Measurements from ENCODE around the gene CXADR.

CXADR gene

DNA sequence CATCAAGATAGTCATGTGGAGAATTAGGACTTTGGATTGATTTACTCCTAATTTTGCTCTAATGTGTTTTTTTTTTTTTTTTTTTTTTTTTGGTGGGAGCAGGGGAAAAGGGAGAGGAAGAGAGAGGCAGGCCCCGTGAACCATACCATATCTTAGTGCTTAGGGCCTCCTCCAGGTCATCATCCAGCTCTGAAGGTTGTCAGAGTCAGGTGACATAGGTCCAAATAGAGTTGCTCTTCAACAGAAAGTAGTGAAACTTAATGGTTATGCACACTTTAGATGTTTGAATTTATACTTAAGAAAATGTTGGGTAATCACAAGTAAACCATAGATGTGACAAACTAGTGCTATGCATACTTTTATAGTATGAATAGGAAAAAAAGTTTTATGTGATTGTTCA is 32.2 kb downstream of the CXADR start:
- no peak for DNase-seq

DNA sequence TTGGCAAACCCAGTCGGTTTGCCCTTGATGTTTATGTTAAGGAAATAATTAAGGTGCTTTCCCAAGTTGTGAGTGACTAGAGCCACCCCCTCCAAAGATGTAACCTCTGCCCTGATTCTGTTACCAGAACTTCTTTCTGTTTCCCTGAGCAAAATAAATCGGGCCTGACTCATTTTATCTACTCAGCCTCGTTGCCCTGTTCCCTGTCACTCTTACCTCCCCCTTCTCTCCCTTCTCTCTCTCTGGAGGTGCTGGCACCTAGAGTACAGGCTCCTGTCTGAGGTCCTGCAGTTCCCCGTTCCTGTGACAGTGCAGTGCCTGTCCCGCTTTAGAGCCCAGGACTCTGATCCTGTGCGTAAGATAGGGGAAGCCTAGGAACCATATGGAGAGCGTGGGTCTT is 35.4 kb downstream of the CXADR start:
- no peak for DNase-seq

DNA sequence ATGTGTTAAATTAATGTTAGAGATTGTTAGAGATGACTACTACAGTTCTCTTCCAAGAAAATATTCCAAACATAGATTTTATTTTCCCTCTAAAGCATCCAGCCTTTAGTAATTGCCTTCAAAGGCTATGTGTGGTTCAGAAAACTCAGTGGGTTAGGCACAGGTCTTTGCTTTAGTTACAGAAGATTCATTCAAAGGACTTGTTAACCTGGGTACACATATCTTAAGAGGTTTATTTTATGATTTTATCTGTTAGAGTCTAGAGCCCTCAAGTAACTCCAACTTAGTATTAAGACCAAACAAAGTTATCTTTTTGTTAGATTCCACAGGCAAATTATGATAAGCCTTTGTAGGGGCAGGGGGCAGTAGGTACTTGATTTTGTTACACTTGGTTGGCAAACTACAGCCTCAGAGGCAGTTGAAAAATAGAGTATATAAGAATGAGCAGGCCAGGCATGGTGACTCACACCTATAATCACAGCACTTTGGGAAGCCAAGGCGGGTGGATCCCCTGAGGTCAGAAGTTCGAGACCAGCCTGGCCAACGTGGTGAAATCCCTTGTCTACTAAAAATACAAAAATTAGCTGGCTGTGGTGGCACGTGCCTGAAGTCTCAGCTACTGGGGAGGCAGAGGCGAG is 37.9 kb downstream of the CXADR start:
- DNase-seq, result no peak

DNA sequence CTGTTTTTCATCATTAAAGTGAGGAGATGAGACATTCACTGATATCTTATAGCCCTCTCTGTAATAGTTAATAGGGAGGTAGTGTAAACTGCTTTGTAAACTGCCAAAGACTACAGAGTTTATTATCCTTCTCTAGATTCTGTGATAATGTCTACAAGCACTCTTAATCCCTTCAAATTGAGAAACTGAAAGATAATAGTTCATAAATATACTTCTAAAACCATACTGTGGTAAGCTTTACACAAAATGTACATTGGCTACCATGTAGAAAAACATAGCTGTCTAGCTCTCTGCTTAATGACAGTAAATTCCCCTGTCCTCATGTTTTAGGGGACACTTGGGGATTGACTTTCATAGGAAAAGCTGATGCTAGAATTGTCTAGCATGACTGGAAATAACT is 39.6 kb downstream of the CXADR start:
- DNase-seq, result no peak

DNA sequence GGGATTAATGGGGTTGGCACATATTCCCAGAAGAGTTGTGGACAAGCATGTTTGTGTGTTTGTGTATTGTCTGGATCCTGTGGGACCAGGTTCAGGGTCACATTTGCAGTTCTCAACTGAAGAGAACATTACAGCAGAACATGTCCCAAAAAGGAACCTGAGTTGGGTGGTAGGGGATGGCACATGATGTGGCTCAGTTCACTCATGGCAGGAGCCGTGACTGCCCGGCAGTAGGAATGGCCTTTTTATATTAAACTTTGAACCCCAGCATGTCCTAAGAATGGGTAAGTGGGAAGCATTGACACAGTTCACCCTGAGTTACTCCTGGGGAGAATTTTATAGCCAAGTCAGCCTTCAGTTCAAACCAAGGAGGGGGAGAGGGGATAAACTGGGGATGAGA is 41.3 kb downstream of the CXADR start:
- DNase-seq, result no peak

DNA sequence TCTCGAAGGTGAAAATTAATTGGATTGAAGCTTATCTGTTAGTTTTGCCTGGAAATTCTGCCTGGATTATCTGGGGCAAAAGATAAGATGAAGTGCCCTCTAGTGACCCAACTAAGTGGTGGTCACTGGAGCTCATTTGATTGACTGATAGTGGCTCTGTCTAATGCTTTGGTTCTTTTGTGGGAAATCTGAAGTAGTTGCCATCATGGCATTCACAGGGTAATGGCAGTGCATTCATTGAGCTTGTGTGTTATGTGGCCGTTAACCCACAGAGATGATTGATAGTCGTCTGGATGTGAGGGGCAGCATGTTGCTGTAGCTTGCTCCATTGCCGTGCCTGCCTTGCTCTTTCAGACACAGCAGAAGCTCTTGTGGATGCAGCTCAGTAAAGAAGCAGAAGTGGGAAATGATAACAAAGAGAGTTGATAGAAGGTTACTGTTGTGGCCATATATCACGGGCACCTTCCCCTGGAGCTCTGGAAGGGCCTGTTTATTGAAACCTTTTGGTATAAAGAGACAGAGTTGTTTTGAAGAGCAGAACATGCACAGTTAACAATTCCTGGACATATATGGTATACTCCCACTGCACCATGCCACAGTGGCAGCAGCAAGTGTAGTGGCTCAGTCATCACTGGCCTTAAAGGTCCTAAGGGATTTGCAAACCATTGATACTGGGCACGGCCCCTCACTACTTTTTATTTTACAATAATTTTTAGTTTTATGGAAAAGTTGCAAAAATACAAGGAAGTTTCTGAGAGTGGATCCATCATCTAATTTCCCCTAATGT is 42.0 kb downstream of the CXADR start:
- no peak for DNase-seq

DNA sequence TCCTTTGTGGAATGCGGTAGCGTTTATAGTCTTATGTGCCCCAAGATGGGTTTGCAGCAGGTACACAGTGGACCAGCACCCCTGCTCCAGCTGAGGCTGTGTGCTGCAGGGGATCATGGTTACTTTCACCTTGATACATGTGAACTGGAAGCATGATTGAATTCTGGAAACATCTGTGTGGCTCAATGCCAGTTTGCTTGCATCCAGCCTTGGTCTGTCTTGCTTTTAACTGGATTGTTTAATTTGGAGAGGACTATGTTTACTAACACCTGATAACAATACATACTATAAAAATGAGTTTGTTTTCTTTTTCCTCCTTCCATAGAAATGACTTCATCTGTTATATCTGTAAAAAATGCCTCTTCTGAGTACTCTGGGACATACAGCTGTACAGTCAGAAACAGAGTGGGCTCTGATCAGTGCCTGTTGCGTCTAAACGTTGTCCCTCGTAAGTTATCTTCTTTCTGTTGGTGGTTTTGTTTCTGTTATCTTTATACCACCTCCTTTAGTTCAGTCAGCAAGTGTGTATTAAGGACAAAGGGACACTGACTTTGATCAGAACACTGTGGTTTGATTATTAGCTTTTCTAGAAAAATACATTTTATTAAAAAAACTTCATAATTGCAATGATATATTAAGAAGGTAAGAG is 47.7 kb downstream of the CXADR start:
- DNase-seq, result no peak

DNA sequence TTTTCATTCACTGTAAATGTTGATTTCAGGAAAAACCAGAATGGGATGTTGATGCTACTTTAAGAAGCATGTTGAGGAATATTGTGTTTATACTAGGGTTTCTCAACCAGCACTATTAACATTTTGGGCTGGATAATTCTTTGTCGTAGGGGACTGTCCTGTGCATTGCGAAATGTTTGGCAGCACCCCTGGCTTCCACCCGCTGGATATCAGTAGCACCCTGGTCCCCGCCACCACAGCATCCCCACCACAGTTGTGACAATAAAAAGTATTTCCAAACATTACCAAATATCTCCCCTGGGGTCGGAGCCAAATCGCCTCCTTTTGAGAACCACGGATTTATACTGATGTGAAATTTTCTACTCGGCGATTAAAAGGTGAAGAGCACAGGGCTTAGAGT is 57.9 kb downstream of the CXADR start:
- no peak for DNase-seq

DNA sequence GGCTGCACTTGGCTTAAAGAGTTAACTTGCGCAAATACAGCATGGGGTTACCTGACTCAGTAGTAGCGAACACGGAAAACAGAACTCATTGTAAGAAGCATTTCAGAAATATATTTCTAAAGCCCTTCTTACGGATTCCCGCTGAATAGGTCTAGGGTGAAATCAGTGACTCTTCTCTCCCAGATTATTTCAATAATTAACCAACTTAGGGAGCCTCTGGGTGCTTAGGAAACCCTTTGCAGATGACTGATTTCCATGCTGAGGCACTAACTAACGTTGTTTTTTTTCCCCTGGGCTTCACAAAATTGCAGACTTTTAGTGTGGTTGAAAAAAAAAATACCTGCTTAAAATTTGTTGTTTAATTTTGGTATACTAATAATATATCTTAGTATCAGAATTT is 59.6 kb downstream of the CXADR start:
- DNase-seq, result no peak

DNA sequence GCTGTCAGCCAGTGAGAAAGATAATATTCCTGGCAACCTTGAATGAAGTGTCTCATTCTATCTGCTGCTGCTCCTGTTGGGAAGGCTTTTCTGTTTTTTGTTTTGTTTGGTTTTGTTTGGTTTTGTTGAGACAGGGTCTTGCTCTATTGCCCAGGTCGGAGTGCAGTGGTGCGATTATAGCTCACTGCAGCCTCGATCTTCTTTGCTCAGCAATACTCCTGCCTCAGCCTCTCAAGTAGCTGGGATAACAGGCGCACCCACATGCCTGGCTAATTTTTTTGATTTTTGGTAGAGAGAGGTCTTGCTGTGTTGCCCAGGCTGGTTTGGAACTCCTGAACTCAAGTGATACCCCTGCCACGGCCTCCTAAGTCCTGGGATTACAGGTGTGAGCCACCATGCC is 62.2 kb downstream of the CXADR start:
- DNase-seq, result no peak

DNA sequence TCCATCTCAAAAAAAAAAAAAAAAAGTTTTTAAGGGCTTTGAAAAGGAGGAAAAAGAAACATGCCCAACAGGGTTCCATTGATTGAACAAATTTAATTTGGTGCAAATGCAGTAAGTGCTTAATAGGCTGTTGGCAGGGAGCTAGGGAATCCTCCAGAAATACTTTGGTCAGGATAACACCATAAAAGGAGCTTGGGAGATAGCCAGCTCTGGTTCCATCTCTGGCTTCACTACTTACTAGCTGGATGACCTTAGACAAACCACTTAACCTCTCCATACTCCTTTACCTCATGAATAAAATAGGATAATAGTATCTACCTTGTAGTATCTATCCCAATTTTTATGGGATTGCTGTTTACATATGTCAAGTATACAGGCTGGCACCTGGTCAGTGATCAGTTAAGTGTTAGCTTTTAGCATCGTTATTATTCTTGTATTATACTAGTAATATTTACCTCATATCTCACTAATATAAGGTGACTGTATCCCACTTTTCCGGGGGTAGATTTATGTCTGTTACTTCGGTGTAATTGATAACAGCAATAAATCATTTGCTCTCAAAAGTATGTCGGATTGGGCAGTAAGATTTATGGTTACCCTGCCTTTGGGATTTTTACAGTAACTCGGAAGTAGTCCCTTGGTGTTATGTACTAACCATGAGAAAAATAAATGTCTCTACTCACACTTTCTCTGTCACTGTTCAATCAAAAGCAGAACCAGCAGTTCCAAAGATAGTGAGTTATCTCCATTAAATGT is 63.4 kb downstream of the CXADR start:
- no peak for DNase-seq

DNA sequence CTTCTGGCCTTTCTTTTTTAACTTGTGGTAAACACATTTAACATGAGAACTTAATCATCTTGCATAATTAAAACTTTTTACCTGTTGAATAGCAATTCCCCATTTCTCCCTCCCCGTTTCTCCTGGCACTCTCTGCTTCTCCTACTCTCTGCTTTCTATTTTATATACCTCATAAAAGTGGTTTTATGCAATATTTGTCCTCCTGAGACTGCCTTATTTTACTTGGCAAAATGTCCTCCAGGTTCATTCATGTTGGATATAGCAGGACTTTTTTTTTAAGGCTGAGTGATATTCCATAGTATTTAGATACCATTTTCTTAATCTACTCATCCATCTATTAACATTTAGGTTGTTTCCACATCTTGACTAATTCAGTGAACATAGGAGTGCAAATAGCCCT is 64.9 kb downstream of the CXADR start:
- DNase-seq, result no peak

DNA sequence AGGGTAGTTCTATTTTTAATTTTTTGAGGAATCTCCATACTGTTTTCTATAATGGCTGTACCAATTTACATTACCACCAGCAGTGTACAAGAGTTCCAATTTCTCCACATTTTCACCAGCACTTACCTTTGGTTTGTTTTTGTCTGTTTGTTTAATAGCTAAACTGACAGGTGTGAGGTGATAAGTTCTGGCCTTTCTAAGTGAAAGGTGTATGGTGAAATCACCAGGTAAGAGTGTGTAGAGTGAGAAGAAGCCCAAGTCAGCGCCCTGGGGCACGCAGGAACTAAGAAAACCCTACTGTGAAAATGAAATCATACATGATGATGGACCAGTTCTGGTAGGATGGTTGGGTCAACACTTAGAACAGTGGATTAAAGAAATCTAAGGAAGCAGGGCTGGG is 65.3 kb downstream of the CXADR start:
- no peak for DNase-seq

DNA sequence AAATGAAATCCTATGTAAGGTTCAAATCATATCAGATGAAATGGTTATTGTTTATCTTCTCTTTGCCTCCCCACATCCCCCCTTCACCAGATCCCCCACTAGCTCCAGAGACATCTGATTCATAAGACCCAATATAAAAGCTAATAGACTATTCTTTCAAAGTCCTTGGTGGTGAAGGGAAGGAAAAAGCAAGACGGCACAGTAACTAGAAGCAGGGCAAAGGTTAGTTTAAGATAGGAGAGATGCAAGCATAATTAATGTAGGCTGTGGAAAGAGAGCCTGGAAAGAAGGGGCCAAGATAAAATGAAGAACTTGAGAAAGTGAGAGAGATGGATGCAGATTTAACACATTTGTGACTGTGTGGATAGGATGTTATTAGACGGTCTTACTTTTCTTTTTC is 66.0 kb downstream of the CXADR start:
- no peak for DNase-seq

DNA sequence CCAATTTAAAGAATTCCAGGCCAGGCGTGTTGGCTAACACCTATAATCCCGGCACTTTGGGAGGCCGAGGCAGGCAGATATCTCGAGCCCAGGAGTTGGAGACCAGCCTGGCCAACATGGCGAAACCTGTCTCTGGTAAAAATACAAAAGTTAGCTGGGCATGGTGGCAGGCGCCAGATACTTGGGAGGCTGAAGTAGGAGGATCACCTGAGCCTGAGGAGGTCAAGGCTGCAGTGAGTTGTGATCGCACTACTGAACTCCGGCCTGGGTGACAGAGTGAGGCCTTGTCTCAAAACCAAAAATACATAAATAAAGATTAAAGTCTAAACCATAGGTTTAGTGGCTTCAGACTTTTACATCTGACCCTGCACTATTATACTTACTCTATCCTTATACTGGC is 67.5 kb downstream of the CXADR start:
- no peak for DNase-seq

DNA sequence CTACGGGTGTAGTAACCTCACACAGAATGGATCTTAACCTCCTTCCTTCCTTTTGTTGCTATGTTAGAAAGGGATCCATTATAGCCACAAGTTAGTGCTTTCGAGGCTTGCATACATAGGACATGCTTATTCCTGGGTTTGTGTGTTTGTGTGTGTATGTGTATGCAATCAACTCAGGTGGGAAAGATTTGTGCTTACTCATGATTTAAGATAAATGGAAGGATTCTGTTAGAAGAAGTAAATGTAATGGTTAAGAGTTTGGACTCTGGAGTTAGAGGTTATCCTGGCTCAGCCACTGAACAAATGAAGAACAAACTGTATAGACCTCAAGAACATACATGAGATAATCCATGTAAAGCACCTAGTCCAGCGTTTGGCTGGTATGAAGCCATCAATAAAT is 71.1 kb downstream of the CXADR start:
- no peak for DNase-seq

DNA sequence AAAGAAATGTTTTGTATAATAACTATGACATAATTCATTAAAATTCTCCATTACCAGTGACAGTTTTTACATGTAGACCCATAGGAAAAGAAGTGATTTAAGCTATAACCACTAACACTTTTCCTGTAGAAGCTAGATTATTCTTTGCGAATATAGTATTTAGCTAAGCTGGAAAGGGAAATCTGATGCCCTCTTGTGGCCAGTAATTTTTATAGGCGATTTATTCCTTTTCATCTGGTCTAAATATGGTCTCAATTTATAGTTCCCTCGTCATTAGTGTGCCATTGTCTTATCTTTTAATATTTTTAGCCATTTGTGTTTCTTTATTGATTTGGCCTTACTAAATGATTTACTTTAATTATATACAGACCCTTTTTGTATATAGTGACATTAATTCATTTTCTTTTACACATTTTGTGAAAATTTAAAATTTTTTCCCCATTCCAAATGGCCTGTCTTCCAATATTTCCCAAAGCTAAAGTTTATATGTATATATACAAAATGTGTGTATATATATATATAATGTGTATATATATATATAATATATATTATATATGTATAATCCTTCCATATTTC is 73.1 kb downstream of the CXADR start:
- DNase-seq, result no peak

DNA sequence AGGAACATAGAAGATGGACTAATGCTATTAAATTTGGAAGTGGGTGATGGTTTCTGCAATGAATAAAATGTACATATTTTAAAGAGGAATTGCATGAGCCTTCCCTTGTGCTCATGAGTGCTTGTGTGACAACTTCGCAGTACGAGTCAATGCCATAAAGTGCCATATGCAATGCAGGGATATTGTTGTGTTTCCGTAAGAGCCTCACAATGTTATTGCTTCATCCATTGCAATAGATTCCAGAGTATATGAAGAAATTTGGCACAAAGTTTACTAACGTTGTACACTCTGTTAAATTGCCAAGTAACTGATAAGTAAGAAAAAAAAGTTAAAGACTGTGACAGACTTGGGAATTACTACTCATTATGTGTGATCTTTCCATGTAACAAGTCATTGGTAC is 77.6 kb downstream of the CXADR start:
- DNase-seq, result no peak

DNA sequence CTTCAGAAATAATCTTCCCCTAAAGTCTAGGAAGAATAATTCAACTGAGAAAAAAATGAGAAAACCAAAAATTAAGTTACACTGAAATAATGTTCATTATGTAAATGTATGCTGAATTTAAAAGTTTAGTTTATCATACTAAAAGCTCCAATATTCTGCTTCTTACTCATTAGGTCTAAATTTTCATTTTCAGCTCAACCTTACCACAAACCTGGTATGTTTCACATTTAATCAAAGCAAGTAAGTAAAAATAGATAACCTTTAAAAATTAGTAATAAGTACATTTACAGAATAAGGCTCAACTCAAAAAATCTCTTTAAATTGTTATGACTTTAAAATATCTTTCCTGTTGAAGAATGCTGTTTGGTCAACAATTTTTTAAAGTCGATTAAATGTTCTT is 84.8 kb downstream of the CXADR start:
- DNase-seq, result no peak

DNA sequence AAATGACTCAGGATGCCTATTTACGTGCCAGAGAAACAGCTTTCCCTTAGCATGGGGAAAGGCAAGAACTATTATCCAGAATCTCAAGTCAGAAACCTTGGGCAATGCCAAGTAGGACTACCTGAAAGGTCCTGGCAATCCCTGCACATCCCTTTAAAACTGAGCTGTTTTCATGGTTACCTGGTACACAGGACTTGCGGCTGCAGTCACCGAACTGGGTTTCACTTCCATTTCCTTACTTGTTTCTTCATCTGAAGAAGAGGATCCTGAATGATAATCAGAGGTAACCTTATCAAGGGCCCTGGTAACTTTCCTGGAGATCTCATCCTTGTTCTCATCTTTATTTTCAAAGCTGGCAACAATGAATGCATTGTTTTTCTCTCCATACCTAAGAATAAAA is 85.6 kb downstream of the CXADR start:
- DNase-seq, result no peak

DNA sequence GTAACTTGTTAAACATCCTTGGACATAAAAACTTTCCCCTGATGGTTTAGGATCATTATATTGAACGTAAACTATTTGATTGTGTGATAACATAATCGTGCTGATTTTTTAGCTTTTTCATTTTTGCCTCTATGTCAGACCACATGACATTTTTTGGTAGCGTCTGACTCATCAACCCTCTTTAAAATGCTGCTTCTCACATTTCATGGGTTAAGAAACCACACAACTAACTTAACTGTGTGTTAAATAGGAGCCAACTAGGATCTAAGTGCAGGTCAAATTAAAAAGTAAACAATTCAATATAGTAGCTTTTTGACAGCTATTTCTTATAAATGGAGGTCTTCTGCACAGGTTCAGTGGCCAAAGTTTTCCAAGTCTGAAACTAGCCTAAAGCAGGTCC is 90.0 kb downstream of the CXADR start:
- no peak for DNase-seq

DNA sequence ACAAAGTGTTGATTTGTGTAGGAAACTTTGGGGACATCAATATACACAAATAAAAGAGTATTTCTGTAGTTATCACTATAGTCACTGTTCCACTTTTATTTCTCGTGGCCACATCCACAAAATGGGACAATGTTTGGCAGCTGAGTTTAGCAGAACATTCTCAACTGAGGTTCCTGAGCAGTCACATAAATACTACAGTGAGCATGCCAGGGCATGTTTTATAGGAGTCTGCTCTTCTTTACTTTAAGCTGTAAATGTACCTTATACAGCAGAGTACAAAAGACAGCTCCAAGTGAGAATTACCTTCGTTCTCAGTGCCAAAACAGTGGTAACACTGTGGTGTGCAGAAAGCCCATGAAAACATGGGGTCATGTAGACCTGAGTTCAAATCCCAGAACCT is 94.8 kb downstream of the CXADR start:
- no peak for DNase-seq

DNA sequence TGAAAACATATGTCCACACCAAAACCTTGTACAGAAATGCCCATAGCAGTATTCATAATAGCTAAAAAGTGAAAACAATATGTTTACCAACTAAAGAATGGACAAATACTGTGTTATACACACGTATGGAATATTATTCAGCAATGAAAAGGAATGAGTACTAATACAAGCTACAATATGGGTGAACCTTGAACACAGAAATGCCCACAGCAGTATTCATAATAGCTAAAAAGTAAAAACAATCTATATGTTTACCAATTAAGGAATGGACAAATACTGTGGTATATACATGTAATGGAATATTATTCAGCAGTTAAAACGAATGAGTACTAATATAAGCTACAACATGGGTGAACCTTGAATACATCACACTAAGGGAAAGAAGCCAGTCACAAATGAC is 96.8 kb downstream of the CXADR start:
- no peak for DNase-seq

Measured in stimulated activated CD4-positive, alpha-beta T cell treated with anti-CD3 and anti-CD28 coated beads, Interleukin-2, amount 100 ng/mL, for 48 hours (primary cell).